ENCODE results near the gene ASF1B.

The ASF1B gene

DNA sequence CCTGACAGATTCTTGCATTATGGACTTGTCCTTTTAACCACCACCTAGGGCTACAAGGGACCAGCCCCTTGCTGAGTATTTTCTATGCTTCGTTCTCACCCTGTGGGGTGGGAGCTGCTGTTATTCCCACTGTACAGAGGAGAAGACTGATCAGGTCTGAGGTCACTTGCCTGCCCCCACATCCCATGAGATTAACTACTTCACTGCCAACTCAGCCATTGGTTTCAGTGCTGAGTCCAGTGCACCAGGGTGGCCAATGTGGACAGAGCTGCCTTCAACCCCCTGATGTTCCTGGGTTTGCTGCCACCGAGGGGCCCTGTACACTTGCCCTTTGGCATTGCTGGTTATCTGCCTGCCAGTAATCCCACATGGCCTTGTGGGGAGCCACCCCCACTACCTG lies 25.7 kb downstream of the ASF1B start:
- DNase-seq (ENCODE audit: low spot score), result no peak

- DNase-seq (ENCODE audit: low spot score), result no peak
These were observed 28.6 kb downstream of the ASF1B start for GRCh38 chr19:14107581-14108461.

- no peak for DNase-seq (ENCODE audit: low spot score)
These were observed 29.5 kb downstream of the ASF1B start for GRCh38 chr19:14106840-14107239.

- DNase-seq (ENCODE audit: low spot score), result no peak
These were observed 30.7 kb downstream of the ASF1B start for GRCh38 chr19:14105680-14106079.

GRCh38 chr19:14103310-14103709 lies 33.1 kb downstream of the ASF1B start:
- DNase-seq (ENCODE audit: low spot score), result no peak

DNA sequence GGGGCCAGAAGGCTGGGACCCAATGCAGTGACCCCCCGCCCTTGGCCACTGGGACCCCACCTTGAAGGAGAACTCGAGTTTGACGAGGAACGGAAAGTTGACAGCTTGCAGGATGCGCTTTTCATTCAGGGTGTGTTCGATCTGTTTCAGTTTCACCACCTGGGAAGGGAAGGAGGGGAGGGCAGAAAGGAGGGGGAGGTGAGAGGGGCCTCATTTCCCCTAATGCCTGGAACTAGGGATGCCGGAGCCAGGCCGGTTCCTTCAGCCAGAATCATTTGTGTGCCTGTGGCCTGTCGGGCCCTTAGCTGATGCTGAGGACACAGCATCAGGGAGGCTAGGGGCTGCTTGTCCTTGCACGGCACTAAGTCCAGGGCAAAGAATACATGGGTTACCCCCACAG lies 33.6 kb downstream of the ASF1B start:
- DNase-seq (ENCODE audit: low spot score), result no peak

DNA sequence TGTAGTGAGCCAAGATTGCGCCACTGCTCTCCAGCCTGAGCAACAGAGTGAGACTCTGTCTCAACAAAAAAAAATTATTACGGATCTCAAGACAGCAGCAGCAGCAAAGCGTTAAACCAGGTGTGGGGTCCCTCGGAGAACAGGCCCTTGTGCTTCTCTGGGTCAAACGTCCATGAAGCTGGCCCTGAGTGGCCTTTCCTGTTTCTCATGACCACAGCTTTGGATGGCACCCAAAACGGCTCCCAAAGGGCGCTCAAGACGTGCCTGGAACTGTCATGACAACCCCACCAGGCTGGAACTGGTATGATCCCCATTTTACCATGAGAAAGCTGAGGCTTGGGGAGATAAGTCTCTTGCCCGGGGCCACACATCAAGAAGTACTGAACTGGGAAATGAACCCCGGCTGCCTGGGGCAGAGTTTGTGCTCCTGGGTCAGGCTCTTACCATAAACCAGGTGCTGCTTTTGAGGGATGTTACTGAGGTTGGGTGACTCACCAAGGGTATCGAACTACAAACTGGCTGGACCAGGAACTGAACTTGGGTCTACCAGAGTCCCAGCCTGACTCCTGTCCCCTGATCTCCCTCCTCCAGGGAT lies 34.2 kb downstream of the ASF1B start:
- DNase-seq (ENCODE audit: low spot score), result no peak

DNA sequence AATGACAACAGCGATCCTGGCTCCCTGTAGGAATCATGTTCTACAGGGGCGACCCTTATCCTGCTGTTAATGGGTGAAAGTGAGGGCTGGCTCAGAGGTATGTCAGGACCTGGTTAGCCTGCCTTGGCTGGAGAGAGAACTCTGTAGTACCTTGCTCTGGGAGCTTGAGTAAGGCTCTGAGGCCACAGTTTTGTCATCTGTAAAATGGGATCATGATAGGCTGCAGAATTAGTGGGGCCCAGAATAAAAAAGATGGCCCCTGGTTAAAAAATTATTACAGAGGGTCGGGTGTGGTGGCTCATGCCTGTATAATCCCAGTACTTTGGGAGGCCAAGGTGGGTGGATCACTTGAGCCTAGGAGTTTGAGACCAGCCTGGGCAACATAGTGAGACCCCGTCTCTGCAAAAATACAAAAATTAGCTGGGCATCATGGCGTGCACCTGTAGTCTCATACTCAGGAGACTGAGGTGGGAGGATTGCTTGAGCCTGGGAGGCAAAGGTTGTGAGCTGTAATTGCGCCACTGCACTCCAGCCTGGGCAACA lies 35.3 kb downstream of the ASF1B start:
- no peak for DNase-seq (ENCODE audit: low spot score)

GRCh38 chr19:14097532-14098151 lies 38.7 kb downstream of the ASF1B start:
- no peak for DNase-seq (ENCODE audit: low spot score)

- DNase-seq (ENCODE audit: low spot score), result no peak
These were observed 40.0 kb downstream of the ASF1B start for GRCh38 chr19:14096272-14096992.

GRCh38 chr19:14094854-14095253 lies 41.5 kb downstream of the ASF1B start:
- no peak for DNase-seq (ENCODE audit: low spot score)

DNA sequence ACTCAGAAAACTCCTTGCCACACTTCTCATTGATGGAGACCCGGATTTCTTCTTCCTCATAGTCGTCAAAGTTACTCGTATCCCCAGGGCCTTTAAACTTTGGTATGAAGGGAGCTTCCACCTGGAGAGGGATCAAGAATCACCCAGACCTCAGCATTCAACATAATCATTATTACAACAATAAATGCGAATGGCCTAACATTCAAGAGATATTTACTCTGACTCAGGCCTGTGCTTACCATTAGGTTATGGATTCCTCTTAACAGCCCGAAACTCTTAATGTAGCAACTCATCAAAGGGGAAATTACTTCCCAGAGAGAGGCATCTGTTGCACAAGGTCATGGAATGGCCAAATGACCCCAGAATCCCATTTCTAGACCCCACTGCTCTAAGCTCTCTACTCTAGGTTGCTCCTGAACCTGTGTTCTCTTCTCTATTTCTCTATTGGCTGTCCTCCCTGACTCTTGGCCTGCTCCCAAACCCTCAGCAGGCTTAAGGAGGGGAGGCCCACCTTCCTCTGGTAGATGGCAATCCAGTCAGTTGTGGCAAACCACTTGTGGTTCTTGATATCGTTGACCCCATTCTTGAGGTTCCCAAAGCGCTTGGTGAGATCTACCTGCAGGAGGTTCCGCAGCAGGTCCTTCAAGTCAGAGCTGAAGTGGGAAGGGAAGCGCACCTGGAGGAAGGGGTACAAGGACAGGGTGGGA lies 43.1 kb downstream of the ASF1B start:
- DNase-seq (ENCODE audit: low spot score), result no peak

- DNase-seq (ENCODE audit: low spot score), result no peak
These were observed 44.5 kb downstream of the ASF1B start for GRCh38 chr19:14091813-14092462.

GRCh38 chr19:14091081-14091812 lies 45.1 kb downstream of the ASF1B start:
- peak; percentile 92 for DNase-seq (ENCODE audit: low spot score)

DNA sequence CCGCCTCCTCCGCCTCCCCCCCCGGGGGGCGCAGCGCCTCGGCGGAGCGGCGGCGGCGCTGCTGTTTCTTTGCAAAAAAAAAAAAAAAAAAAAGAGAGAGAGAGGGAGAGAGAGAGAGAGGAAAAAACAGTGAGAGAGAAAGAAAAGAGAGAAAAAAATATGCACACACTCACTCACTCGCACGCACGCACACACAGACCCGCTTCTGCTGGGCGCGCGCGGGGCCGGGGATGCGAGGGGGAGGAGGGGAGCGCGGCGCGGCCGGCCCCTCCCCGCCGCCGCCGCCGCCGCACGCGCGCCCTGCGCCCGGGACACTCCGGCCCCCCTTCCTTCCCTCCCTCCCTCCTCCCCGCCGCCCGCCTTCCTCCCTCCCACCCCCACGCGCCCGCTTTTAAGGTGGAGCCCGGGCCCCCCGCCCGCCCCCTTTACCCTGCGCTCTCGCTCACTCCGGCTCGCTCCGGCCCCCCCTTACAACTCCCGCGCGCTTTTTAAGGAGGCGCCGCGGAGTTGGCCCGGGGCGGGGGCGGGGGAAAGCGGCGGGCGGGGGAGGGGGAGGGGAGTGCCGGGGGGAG lies 45.8 kb downstream of the ASF1B start, which contains the start of gene SAMD1:
TSS of gene SAMD1 (minus strand) at position 243 of the 572 bp plus-strand sequence.
- DNase-seq (ENCODE audit: low spot score), result peak; percentile 87

DNA sequence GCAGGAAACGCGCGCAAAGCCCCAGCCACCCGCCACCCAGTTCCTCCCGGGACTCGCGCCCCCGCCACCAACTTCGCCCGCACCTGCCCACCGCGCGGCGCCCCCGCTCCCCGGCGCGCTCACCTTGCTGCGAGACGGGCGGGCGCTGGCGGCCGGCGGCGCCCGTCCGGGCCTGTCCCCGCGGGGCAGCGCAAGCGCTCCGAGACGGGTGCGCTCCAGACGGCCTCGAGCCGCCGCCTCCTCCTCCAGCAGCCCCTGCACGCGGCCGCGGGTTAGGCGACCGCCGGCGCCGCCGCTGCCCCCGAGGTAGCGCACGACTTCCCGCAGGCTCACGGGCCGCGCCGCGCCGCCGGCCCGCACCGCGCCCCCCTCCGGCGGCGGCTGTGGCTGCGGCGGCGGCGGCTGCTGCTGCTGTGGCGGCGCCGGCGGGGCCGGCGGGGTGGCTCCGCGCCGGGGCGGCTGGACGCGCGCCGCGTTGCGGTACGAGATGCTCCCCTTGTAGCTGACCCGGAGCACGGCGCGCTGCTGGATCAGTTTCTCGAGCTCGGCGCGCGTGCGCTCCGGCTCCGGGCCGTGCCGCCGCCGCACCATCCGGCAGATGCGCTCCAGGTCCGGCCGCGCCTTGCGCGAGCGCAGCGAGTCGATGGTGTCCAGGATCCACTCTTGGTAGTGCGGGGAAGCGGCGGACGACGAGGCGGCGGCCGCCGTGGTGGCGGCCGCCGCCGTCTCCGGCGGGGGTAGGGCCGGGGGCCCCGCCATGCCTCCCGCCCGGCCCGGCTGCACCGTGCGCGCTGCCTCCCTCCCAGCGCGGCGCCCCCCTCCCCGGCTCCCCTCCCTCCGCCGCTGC lies 46.5 kb downstream of the ASF1B start:
- peak; percentile 77 for DNase-seq (ENCODE audit: low spot score)

GRCh38 chr19:14089412-14089661 lies 47.1 kb downstream of the ASF1B start:
- DNase-seq (ENCODE audit: low spot score), result no peak

DNA sequence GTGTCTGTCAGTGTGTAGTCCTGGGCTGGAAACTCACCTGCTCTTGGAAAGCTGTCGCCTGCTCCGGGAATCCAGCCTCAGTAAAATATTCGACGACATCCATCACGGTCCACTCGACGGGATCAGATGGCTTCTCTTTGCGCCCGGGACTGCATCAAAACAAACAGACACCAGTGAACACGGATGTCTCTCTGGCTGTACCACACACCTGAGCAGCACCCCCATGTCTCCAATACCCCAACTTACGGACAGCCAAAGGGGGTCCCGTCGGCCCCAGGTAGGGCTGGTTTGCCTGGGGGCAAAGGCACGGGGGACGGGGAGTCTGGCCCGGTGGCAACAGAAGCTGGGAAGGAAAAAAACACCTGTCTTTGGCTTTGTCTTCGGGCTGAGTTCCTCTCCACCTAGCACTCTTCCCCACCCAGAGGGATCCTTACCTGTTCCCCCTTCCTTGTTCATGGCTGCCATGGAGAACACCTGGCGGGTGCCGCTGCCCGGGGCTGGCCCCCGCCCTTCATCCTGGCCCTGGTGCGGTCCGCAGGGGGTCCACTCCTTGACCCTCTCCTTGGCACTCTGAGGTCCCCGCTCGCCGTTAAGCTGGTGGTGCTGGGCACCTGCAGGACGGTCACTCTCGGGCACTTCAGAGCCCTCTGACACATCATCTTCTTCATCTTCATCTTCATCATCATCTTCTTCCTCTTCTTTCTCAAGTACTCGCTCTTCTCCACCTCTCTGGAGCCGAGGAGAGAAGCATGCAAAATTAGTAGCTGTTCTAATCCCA lies 47.6 kb downstream of the ASF1B start:
- no peak for DNase-seq (ENCODE audit: low spot score)

Measured in iPS-NIHi11 (cell line).